HCT116 (cell line): ENCODE results near the gene MAP2K6. TPM values are rescaled to one million over a fixed set of nuclear protein-coding genes. Genes with fewer than 3 reads are reported as not detected.

Experiments
- ATAC-seq: fragments of 200-7000 bp; cut with Tn5 transposase; 2 replicates; pipeline ENCODE4 v1.9.1; 2020; ENCODE audit warnings: mild to moderate bottlenecking, moderate library complexity
- BruUV-seq: library from RNA; stranded (reverse); fragments of 400-500 nt; replicated peaks from 2 replicates; lab custom pipeline; 2021; lab: Mats Ljungman, UMichigan
- CTCF ChIA-PET: fragments of 300-600 bp; sonication (Branson Sonifier 250); formaldehyde crosslinking; loops from one replicate; lab custom pipeline; 2021; ENCODE audit warnings: antibody characterized with exemption; lab: Charles Lee
- POLR2A ChIA-PET: fragments of 300-600, 350-600 bp; sonication (Branson Sonifier 250); formaldehyde crosslinking; loops from one replicate; lab custom pipeline; 2021; ENCODE audit warnings: antibody characterized with exemption; lab: Charles Lee
- RAD21 ChIA-PET, 2 experiments: fragments of 300-600 bp; sonication (Branson Sonifier 250); formaldehyde crosslinking; loops; one replicate each; lab custom pipeline; 2023; ENCODE audit warnings: low total read pairs in 2 of 2; ENCODE audit not compliant: uncharacterized antibody in 2 of 2, unreplicated experiment in 2 of 2, low non-redundant PET in 1 of 2; lab: Charles Lee
- DNase-seq: peaks from one replicate; pipeline ENCODE4 v3.0.0-alpha.2; 2010; ENCODE audit warnings: low read depth, low spot score
- H2AFZ ChIP-seq: fragments of 200-600 bp; shearing (Covaris generic), sonication (generic); 2 replicates; pipeline ENCODE4 v1.6.1; 2017; ENCODE audit warnings: low read depth, mixed run types, mixed read lengths, antibody characterized with exemption, low read length; ENCODE audit not compliant: poor library complexity, severe bottlenecking
- H3K27ac ChIP-seq: 2 replicates; pipeline ENCODE4 v1.5.1; 2012; ENCODE audit warnings: low read depth, low read length
- H3K27me3 ChIP-seq: fragments of 200-600 bp; sonication (generic); 2 replicates; pipeline ENCODE4 v1.6.1; 2016; ENCODE audit warnings: mixed run types, low read length, mixed read lengths; ENCODE audit not compliant: insufficient read depth
- H3K36me3 ChIP-seq, 2 experiments: fragments of 200-500 bp in 1 of 2; fragments of 200-600 bp in 1 of 2; sonication (Bioruptor generic) in 1 of 2; sonication (generic) in 1 of 2; 2 replicates each; pipeline versions ENCODE4 v1.5.1 to v1.6.1; 2014 to 2016; ENCODE audit warnings: low read length in 2 of 2, inconsistent platforms in 1 of 2, mixed read lengths in 1 of 2, mixed run types in 1 of 2; ENCODE audit not compliant: insufficient read depth in 2 of 2, control insufficient read depth in 1 of 2
- H3K4me1 ChIP-seq, 2 experiments: fragments of 200-600 bp in 1 of 2; sonication (generic) in 1 of 2; 2 replicates each; pipeline versions ENCODE4 v1.5.1 to v1.6.1; 2012 to 2017; ENCODE audit warnings: low read length in 2 of 2, inconsistent platforms in 1 of 2, mild to moderate bottlenecking in 1 of 2, mixed read lengths in 1 of 2, mixed run types in 1 of 2, moderate library complexity in 1 of 2; ENCODE audit not compliant: insufficient read depth in 2 of 2, control insufficient read depth in 1 of 2
- H3K4me2 ChIP-seq: fragments of 200-600 bp; sonication (generic); 2 replicates; pipeline ENCODE4 v1.6.1; 2017; ENCODE audit warnings: mixed run types, low read length, mixed read lengths
- H3K4me3 ChIP-seq, 2 experiments: fragments of 200-600 bp in 1 of 2; sonication (generic) in 1 of 2; replicated peaks in 1 of 2; 2 replicates each; pipeline ENCODE4 v1.5.1; 2011 to 2016; ENCODE audit warnings: low read length in 2 of 2, control low read depth in 1 of 2, low read depth in 1 of 2, mild to moderate bottlenecking in 1 of 2, mixed read lengths in 1 of 2, mixed run types in 1 of 2
- H3K79me2 ChIP-seq: fragments of 200-600 bp; sonication (generic); 2 replicates; pipeline ENCODE4 v1.6.1; 2017; ENCODE audit warnings: mild to moderate bottlenecking, mixed run types, low read length, moderate library complexity, mixed read lengths; ENCODE audit not compliant: insufficient read depth
- H3K9ac ChIP-seq: fragments of 200-600 bp; sonication (generic); 2 replicates; pipeline ENCODE4 v1.6.1; 2016; ENCODE audit warnings: low read length, mixed read lengths
- H3K9me2 ChIP-seq: fragments of 200-600 bp; sonication (generic), shearing (Covaris generic); 2 replicates; pipeline ENCODE4 v1.6.1; 2017; ENCODE audit warnings: mixed run types, mild to moderate bottlenecking, moderate library complexity; ENCODE audit not compliant: insufficient read depth
- H3K9me3 ChIP-seq, 2 experiments: fragments of 200-500 bp in 1 of 2; fragments of 200-600 bp in 1 of 2; sonication (Bioruptor generic) in 1 of 2; sonication (generic) in 1 of 2; 2 replicates each; pipeline ENCODE4 v1.6.1; 2014 to 2017; ENCODE audit warnings: low read length in 2 of 2, mixed read lengths in 2 of 2, inconsistent platforms in 1 of 2, low read depth in 1 of 2, mild to moderate bottlenecking in 1 of 2, mixed run types in 1 of 2, moderate library complexity in 1 of 2; ENCODE audit not compliant: control insufficient read depth in 1 of 2, insufficient read depth in 1 of 2
- H4K20me1 ChIP-seq: fragments of 200-600 bp; sonication (generic), shearing (Covaris generic); 2 replicates; pipeline ENCODE4 v1.6.1; 2017; ENCODE audit warnings: mixed run types, mild to moderate bottlenecking, moderate library complexity; ENCODE audit not compliant: insufficient read depth
- CBX3 ChIP-seq: IDR thresholded peaks from 2 replicates; pipeline ENCODE4 v1.6.1; 2012; ENCODE audit warnings: low read depth
- CEBPB ChIP-seq: IDR thresholded peaks from 2 replicates; pipeline ENCODE4 v1.6.1; 2012; ENCODE audit warnings: low read depth
- CTCF ChIP-seq, 3 experiments: fragments of 200-600 bp in 1 of 3; sonication (generic) in 1 of 3; IDR thresholded peaks in 2 of 3; conservative IDR thresholded peaks in 1 of 3; 2 replicates each; pipeline ENCODE4 v1.5.1; 2012 to 2017; ENCODE audit warnings: low read depth in 2 of 3, low read length in 2 of 3, antibody characterized with exemption in 1 of 3, borderline replicate concordance in 1 of 3, control low read depth in 1 of 3, mild to moderate bottlenecking in 1 of 3, mixed read lengths in 1 of 3, mixed run types in 1 of 3, moderate library complexity in 1 of 3; ENCODE audit not compliant: insufficient read depth in 1 of 3
- EGR1 ChIP-seq: IDR thresholded peaks from 2 replicates; pipeline ENCODE4 v1.6.1; 2012; ENCODE audit warnings: low read depth
- EZH2 ChIP-seq: fragments of 200-600 bp; sonication (generic); IDR thresholded peaks from 2 replicates; pipeline ENCODE4 v1.6.1; 2017; ENCODE audit warnings: antibody characterized with exemption, mixed run types
- EZH2phosphoT487 ChIP-seq: fragments of 200-600 bp; IDR thresholded peaks from 2 replicates; pipeline ENCODE4 v1.6.1; 2018; ENCODE audit warnings: antibody characterized with exemption, borderline replicate concordance
- JUND ChIP-seq: IDR thresholded peaks from 2 replicates; pipeline ENCODE4 v1.6.1; 2012
- POLR2A ChIP-seq: IDR thresholded peaks from 2 replicates; pipeline ENCODE4 v1.7.0; 2011; ENCODE audit warnings: borderline replicate concordance; ENCODE audit not compliant: insufficient read depth, insufficient read length; ENCODE audit errors: extremely low read depth
- POLR2AphosphoS5 ChIP-seq: IDR thresholded peaks from 2 replicates; pipeline ENCODE4 v1.6.1; 2011; ENCODE audit warnings: mild to moderate bottlenecking, low read depth, low read length, moderate library complexity
- SIN3A ChIP-seq: IDR thresholded peaks from 2 replicates; pipeline ENCODE4 v1.6.1; 2012; ENCODE audit warnings: low read depth
- SP1 ChIP-seq: IDR thresholded peaks from 2 replicates; pipeline ENCODE4 v1.6.1; 2012; ENCODE audit warnings: low read depth
- SRF ChIP-seq: IDR thresholded peaks from 2 replicates; pipeline ENCODE4 v1.6.1; 2012; ENCODE audit warnings: low read depth
- ZFX ChIP-seq: fragments of 450-650 bp; IDR thresholded peaks from 2 replicates; pipeline ENCODE4 v1.6.1; 2017
- intact Hi-C: fragments of 100-400 bp; cut with micrococcal nuclease; formaldehyde crosslinking; loops from 2 replicates; pipeline ENCODE4 v1.10.0; 2022
- total RNA-seq: library from RNA; stranded (reverse); gene quantifications from one replicate; pipeline ENCODE4 v1.2.1, GENCODE V29; 2021; ENCODE audit not compliant: unreplicated experiment

MAP2K6 gene
- total RNA-seq, 1 experiment from 2014 or later = 0.22 TPM

- TF ChIP-seq CTCF (IDR thresholded peaks at IDR 0.05 in 2 of 3, conservative IDR thresholded peaks at IDR 0.05 in 1 of 3; ENCODE audit: borderline replicate concordance in 1 of 3, insufficient read depth in 1 of 3, low read depth in 2 of 3, low read length in 2 of 3) (no peak), SRF (no peak), EGR1 (no peak), POLR2AphosphoS5 (no peak), CEBPB (no peak), EZH2phosphoT487 (no peak), SIN3A (no peak), CBX3 (no peak), EZH2 (no peak), ZFX (no peak), POLR2A (no peak), SP1 (no peak)
Observed at GRCh38 chr17:69508814-69509213, 94.3 kb downstream of the MAP2K6 start (continued).

- no TSS peak for BruUV-seq
- Histone ChIP-seq H3K36me3 (no peaks in the 10 kb centered on the region), H3K27ac (no peak overlapping the region), H4K20me1 (no peaks in the 10 kb centered on the region), H3K4me1 (no peaks in the 10 kb centered on the region), H3K4me3 (no peak overlapping the region), H3K9me3 (no peaks in the 10 kb centered on the region), H2AFZ (no peak overlapping the region), H3K9me2 (no peaks in the 10 kb centered on the region), H3K4me2 (no peak overlapping the region), H3K79me2 (no peaks in the 10 kb centered on the region), H3K27me3 (no peaks in the 10 kb centered on the region), H3K9ac (no peak overlapping the region)
- no peak for TF ChIP-seq JUND
- no peak for TF ChIP-seq EZH2phosphoT487
- ATAC-seq (no peak), DNase-seq (no peak)
- ChIA-PET POLR2A (no interaction called here), RAD21 (no interaction called here), CTCF (interaction anchor here (1.2 to 2.2 kb wide), 4 partner anchors 11 to 95 kb away, joined by 3 to 8 read pairs (median 4); no protein-coding TSS in a partner anchor)
- intact Hi-C loops = no loop called here
Observed at GRCh38 chr17:69511250-69511649, 96.8 kb downstream of the MAP2K6 start.
